SIG-M5 (cell line): Measurements from ENCODE around the gene CPNE4.

Experiments
- DNase-seq: peaks from one replicate; lab custom pipeline; 2025; lab: John Stamatoyannopoulos, UW

The CPNE4 gene

DNA sequence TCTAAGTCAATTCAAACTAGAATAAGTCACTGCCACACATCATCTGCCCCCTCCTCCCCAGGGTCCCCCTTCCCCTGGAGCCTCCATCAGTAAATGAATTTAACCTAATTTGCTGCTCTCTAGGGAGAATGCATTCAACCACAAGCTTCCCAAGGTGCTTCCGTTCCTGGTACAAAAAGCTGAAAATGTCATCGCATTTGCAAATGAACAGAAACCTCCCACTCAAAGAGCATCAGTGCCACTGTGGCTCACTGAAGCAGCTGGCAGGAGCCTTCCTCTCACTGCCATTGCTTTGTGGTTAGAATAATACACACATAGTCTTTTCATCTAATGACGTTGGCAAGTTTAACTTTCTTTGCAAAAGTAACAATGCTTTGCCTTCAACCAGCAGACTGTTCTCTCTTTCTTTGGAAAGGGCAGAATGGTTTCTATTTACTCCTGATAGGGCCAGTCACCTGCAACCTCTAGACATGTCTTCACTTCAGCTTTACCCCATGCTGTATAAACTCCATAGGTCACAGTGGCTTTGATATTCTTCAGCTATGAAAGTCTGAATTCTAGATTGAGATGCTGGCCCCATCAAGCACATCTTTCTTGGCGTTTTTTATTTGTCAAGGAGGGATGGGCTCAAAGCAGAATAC lies 238.1 kb downstream of the CPNE4 start:
- no peak for DNase-seq

DNA sequence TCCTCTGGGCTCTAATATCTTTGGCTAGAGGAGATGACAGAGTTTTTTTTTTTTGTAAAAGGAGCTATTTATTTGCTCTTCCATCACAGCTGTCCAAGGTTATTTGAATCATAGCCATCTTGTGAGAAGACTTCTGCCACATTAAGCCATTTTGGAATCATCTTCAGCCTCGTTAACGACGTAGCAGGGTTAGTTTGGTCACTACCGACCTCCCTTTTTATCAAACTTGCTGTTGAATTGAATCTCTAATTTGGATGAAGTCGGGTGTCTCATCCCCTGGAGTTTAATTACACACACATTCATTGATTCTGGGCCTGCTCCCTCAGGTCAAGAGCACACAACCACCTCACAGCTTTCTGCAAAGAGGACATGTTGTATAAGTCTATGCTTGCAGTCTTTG lies 238.7 kb downstream of the CPNE4 start:
- DNase-seq = no peak

DNA sequence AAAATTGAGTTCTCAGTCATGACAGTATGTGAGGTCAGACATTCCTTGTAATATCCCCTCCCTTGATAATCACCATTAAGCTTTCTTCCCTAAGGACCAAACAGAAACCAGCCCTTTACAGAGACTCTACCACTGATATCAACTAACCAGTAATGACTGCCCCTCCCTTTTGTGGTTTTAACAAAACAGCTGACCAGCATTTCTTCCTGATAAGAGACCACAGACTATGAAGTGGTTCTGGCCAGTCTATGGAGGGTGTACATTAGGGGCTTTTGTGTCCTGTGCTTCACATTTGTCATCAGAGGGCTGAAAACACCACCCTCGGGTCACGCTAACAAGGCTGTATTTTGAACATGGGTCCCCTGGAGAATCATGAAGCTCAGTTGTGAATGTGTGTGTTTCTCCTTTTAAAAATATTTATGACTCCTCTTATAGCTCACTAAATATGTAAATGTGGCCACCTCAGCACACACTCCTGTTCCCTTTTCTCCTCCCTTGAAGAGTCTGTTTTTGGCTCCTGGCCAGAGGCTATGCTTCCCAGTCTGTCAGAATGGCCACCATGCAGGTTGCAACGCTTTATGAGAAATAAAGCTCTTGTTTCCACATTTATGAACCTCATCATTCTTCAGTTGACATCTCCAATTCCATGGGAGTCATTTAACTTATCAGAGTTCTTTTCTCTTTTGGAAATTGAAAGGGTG lies 239.3 kb downstream of the CPNE4 start:
- no peak for DNase-seq

DNA sequence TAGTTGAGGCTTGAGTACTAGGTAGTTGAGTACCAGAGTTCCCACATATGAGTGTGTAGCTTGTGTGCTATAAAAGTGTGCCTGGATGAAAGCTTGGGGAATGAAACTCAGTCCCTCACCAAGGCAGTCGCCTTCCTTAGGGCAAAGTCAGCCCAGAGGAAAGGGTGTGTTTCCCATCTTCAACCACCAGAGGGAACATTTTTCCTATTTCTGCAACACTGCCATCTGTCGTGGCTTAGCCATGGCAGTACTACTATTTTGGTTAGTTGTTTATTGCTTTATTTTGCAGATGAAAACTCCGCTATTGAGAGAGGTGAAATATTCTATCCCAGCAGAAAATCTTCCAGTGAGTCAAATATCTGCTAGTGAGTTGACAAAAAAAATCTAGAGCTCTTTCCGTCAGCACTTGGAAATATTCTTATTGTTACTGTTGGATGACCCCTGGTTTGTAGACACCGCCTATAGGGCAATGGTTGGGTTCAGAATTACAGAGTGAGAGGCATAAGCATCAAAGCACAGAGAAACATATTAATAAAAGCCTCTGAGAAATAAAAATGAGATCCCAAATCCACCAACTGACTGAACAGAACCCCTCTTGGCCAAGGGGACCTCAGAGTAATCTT lies 239.9 kb downstream of the CPNE4 start:
- DNase-seq = no peak

DNA sequence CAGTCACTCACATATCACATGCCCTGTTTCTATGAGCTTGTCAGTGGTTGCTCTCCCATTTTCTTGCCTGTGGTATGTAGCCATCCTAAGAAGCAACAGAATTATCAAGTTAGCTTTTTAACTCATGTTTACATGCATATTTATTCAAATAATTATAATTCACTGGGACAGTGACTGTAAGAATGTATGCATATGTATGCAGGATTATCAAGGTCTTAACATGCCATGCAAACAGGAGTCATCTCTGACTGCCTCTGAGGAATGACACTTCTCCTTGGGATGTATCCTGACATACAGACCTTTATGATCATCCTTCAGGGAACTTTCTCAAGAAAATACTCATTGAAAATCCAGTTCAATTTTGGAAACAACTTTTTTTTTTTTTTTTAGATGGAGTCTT lies 240.9 kb downstream of the CPNE4 start:
- no peak for DNase-seq

DNA sequence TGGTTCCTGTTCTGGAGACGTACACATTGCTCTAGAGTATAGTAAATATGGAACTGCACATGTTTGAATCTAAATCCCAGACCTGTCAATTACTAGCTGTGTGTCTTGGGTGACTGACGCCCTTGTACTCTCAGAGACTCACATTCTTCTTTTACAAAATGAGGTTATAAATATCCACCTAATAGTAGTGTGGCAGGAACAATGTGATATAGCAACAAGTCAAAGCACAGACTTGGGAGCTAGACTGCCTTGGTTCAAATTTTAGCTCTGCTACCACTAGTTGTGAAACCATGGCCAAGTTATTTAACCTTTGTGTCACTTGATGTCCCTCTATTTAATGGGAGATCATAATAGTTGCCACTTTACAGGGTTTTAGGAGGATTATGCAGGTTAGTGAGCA lies 245.6 kb downstream of the CPNE4 start:
- DNase-seq = no peak

DNA sequence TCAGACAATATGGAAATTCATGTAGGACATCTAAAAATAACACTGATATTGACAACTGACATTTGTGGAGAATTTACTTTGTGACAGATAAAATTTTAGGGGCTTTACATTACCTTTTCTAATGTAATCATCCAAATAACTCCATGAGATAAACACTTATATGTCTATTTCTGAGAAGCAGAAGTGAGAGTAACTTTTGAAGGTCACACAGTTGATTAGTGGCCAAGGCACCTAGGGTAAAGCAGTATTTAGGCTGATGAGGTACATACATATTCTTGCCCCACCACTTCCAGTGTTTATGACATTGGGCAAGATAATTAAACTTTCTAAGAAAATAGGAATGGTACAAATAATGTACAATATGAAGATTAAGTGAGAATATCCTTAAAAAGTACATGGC lies 248.4 kb downstream of the CPNE4 start:
- DNase-seq = no peak

DNA sequence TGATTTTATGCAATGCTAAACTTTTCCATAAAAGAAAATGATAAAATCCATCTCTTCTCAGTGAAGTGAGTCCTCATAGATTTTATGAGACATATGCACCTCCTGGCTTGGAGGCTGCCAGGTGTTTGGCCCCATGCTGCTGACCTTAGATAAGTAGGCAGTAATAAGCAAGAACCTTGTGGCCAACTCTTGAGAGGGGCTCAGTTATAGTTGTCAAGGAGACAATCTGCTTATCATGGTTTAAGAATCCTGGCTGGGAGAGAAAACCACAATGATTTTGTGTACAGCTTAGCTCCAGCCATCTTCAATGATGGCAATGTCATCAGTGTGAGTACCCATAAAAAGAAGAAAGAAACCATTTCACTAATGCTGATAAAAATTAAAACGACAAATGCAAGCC lies 252.1 kb downstream of the CPNE4 start:
- DNase-seq = no peak

DNA sequence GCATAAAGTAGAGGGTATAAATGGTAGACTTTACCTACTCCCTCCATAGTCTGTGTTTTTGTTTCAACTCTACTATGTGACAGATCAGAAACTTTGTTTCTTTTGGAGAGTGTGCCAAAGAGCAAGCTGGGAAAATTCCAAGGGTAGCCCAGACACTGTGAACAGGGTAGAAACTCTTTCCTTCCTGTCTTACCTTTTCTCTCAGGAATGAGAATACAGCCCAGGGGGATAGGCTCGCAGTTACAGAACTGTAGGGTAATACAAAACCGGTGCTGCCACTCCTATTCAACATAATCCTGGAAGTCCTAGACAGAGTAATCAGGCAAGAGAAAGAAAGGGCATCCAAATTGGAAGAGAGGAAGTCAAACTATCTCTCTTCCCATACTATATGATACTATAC lies 256.3 kb downstream of the CPNE4 start:
- DNase-seq = no peak

DNA sequence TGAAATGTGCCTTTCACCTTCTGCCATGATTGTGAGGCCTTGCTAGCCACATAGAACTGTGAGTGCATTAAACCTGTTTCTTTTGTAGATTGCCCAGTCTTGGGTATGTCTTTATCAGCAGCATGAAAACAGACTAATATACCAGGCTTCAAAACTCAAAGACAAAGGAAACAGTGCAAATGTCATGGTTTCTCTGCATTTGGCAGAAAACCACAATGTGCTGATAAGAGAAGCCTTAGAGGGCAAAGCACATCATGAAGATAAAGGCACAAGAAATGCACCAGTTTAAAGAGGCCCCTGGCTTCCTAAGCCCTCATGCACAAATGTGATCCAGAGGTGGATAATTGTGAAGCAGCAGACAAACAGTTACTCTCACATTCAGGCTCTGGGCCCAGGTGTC lies 259.2 kb downstream of the CPNE4 start:
- DNase-seq = no peak

DNA sequence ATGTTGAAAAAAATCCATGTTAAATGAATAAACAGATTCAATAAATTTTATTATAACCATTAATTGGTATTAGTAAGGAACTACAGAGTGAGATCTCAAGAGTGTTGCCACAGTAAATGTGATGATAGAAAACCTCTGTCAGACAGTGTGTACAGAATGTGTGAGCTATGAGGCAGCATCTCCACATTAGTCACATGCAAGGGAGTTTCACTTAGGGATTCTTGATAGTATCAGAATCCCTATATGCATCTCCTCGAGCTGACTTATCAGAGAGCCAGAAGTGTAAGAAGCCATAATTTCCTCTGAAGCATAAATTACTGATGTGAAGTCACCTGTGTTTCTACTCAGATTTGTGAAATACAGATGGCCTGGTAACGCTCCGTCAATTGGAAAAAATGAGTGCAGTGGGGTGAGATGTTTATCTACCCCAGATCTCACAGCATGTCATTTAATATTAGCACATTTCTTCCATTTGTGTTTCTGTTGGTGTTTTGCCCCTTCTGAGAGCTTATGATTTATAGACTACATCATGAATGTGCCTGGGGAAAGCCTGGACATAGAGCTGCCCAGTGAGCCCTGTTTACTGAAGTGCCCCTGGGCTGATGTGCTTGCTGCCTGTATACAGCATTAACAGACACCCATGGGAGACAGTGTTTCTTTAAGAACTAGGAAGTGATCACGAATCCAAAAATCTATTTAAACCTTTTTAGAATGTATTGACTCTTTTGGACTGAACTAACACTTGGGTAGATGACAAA lies 262.4 kb downstream of the CPNE4 start:
- no peak for DNase-seq

DNA sequence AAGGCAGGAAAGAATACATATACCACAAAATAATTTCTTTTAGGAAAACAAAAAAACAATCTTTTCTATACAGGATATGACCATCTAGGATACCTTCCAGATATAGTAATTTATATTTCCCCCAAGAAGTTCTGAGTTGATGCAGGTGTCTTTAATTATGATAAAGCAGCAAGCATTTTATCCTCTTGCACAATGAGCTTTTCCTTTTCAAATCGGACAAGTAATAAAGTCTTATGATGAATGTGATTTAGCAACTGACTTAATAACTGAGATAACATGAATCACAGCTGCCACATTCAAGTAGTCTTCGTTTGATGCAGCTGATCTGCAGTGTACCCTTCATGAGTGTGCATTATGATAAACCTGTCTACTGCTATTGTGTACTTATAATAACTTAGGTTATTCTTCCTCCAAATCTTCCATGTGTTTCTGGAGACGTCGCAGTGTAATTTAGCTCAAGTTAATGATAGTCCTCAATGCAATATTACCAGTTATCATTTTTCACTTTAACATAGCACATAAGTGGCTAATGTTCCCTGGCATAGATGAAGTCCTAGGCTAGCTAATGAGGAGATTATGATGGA lies 271.7 kb downstream of the CPNE4 start:
- no peak for DNase-seq

DNA sequence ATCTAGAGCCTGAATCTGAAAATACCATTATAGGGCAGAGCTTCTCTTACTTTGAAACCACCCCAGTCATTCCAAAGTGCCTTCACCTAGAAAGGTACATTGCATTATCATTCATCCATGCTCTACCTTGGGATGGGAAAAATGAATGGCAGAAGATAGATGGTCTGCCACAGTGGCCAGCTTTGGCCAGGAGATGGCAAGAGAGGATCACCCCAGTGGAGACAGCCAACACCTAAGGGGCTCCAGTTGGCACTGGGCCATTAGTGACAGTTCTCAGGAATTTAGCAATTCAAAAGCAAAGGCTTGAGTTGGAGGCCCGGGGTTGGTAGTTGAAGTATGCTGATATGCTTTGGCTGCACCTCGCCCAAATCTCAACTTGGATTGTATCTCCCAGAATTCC lies 278.4 kb downstream of the CPNE4 start:
- DNase-seq = no peak

DNA sequence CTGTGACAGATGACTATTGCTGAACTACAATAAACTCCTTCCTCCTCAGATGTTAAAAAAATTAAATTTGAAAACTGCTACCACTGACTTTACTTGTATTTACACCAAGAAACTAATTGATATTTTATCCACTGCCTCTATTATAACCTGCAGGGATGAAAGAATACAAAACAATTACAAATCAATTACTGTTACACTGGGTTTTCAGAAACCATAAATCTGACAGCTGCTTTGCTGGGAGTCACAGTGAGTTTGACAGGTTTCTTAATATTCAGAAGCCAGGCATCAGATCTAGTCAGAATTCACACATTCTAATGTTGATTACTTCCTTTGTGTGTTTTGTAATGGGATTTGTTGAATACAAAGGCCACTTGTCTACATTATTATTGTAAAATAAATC lies 279.4 kb downstream of the CPNE4 start:
- DNase-seq = no peak

DNA sequence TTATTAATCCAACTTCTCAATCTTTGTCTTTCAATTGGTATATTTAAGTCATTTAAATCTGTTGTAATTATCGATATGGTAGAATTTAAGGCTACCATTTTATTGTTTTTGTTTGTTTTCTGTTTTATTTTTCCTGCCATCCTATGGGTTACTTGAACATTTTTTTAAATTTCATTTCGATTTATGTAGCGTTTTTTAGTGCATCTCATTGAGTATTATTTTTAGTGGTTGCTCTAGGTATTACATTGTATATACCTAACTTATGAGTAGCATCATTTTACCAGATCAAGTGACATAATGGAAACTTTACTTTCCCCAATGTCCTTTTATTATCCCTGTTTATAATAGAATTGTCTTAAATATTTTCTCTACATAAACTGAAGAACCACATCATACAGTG lies 284.6 kb downstream of the CPNE4 start:
- no peak for DNase-seq

DNA sequence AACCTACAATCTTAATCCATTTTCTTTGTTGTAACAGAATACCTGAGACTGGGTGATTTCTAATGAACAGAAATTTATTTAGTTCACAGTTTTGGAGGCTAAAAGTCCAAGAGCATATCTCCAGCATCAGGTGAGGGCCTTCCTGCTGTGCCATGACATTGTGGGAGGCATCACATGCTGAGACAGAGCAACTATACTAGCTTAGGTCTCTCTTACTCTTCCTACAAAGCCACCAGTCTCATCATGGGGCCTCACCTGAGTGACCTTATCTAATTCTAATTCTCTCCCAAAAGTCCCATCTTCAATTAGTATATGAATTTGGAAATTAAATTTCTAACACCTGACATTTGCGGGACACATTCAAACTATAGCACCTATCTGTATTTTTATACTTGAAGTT lies 285.0 kb downstream of the CPNE4 start:
- no peak for DNase-seq

DNA sequence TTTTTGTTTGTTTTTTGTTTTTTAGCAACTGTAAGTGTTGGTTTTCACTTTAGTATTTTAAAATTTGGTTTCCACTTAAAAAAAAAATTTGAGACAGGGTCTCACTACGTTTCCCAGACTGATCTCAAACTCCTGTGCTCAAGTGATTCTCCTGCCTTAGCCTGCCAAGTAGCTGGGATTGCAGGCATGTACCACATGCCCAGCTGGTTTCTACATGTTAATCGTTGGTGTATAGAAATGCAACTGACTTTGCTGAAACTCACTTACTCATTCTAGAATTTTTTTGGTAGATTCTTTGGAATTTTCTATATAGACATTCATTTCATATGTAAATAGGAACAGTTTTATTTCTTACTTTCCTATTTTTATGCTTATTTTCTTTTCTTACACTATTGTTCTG lies 287.3 kb downstream of the CPNE4 start:
- no peak for DNase-seq

DNA sequence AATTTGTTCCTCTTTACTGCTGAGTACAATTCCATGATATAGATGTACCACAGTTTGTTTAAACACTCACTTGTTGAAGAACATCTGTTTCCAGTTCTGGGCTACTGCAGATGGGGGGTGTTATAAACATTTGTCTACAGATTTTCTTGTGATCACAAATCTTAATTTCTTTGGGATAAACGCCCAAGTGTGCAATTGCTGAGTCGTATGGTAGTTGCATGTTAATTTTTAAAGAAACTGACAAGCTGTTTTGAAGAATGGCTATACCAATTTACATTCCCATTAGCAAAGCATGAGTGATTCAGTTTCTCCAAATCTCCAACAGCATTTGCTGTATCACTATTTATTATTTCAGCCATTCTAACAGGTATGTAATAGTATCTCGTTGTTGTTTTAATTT lies 290.0 kb downstream of the CPNE4 start:
- no peak for DNase-seq

DNA sequence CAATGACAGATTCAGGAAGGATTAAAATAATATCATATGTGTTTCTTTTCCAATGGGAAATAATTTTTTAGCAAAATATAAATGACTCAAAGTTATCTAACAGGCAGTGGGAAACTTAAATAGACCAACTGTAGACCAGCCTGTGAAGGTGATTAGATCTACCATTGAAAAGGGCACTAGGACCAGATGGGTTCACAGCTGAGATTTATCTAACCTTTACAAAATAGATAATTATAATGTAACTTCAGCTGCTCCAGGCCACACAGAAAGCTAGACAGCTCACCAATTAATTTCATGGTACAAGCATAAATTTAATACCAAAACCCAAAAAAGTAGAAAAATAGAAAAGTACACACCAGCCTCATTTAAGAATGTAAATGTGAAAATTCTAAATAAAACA lies 291.7 kb downstream of the CPNE4 start:
- DNase-seq = no peak

DNA sequence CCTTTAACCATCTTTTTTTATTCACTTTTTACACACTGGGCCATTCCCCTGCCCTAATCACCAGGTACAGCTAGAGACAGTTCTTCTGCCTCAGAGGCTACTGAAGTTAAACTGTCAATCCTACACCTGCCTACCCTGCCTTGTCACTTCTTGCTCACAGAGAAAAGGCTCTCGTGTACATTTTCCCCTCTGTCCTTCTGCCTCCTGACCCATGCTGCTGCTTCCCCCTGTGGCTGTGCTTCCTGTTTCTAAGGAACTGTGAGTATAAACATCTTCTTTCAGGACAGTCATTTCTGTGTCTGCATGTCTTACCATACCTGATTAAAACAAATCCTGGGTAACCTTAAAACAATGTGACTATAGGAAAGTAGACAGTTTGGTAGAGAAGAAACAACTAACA lies 295.6 kb downstream of the CPNE4 start:
- DNase-seq = no peak

DNA sequence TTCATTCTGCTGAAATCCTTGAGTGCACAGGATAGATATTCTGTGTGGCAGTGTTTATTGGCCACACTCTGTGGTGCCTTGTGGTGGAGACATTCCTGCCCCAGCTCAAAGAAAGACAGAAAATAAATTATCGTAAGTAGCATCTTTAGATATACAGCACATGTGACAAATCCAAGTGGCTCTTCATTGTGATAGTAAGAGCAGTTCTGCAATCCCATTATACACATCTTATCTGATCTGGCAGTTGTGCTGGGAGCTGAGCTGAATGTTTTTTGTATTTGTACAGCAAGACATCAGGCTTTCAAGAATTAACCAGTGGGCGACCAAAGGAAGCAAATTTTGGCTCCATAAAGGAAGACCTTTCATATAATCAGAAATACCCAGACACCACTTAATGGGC lies 296.7 kb downstream of the CPNE4 start:
- DNase-seq = no peak

DNA sequence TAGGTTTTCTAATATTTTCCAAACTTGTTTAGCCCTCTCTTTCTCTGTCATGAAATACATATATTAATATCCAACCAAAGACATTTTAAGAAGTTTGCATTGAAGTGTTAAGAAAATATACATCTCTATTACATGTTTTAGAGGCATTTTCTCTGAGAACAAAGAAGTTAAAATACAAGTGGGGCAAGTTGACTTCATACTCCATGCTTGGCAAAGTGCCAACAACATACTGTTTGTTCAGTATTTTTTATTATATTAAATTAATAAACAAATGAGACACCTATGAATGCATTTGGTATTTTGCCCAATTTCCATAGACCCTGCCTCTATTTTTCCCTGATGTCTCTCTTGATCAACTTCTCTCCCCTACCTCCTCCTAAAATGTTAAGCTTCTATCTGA lies 299.3 kb downstream of the CPNE4 start:
- DNase-seq = no peak

DNA sequence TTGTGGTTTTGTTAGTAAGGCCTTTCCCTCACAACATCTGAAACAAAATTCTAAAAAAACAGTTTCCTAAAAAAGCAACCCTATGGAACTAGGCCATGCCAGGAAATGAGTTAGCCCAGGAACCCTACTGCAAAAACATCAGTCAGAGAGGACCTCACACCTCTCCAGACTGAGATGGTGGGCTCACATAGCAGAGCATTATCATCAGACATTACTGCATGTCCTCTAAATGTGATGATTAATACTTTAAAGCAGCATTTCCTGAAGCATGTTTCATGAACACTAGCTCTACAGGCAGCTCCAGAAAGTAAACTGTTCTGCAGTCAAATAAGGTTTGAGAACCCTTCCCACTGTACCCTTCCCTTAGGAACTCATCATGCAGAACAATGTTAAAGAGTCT lies 299.7 kb downstream of the CPNE4 start:
- DNase-seq = no peak
